GM21367 (cell line): ENCODE measurements around the gene CEP170B.
"Not testable (repeated sequence)": the region's sequence is repeated elsewhere in the genome, so short reads cannot be mapped to it uniquely, and the experiment has no call there.

ENCODE experiments used
- ATAC-seq: cut with Tn5 transposase; IDR thresholded peaks from one replicate; pipeline ENCODE4 v1.9.1; 2021; ENCODE audit not compliant: unreplicated experiment

CEP170B gene

GRCh38 chr14:104904650-104905578 is 39.8 kb downstream of the CEP170B start:
- not testable (repeated sequence) for ATAC-seq

- not testable (repeated sequence) for ATAC-seq
These were observed 40.5 kb downstream of the CEP170B start for GRCh38 chr14:104905579-104905933.

GRCh38 chr14:104908303-104908702 is 43.2 kb downstream of the CEP170B start:
- ATAC-seq, result no peak

GRCh38 chr14:104912053-104912452 is 47.0 kb downstream of the CEP170B start:
- no peak for ATAC-seq

GRCh38 chr14:104913435-104913834 is 48.4 kb downstream of the CEP170B start:
- ATAC-seq, result no peak

- ATAC-seq, result no peak
These were observed 52.0 kb downstream of the CEP170B start for GRCh38 chr14:104917116-104917515.

- ATAC-seq, result no peak
These were observed 52.9 kb downstream of the CEP170B start for GRCh38 chr14:104917993-104918392.

- not testable (repeated sequence) for ATAC-seq
These were observed 54.3 kb downstream of the CEP170B start for GRCh38 chr14:104919152-104919992.

- ATAC-seq, result no peak
These were observed 54.9 kb downstream of the CEP170B start for GRCh38 chr14:104919993-104920315.

- no peak for ATAC-seq
These were observed 58.8 kb downstream of the CEP170B start for GRCh38 chr14:104923640-104924420.

- no peak for ATAC-seq
These were observed 59.5 kb downstream of the CEP170B start, which contains the start of gene PLD4 for GRCh38 chr14:104924421-104925213. Gene PLD4, plus strand, starts transcription at chr14:104924879. Its CDS starts 2,262 bp downstream, at chr14:104927141.

GRCh38 chr14:104925214-104925854 is 60.3 kb downstream of the CEP170B start:
- no peak for ATAC-seq

- peak; percentile 6 for ATAC-seq
These were observed 61.0 kb downstream of the CEP170B start for GRCh38 chr14:104925855-104926609.

- ATAC-seq, result peak; percentile 74
These were observed 61.8 kb downstream of the CEP170B start for GRCh38 chr14:104926619-104927431.

- no peak for ATAC-seq
These were observed 62.4 kb downstream of the CEP170B start for GRCh38 chr14:104927432-104927816.

- no peak for ATAC-seq
These were observed 62.8 kb downstream of the CEP170B start for GRCh38 chr14:104927901-104928300.

GRCh38 chr14:104928391-104929133 is 63.5 kb downstream of the CEP170B start:
- no peak for ATAC-seq
